Amygdala (tissue), 56 donors: ENCODE data around the gene ZNF555.
A peak's percentile ranks its signal among the peaks of the same experiment; 100 is the strongest.
"Not testable (repeated sequence)": the region's sequence is repeated elsewhere in the genome, so short reads cannot be mapped to it uniquely, and the experiment has no call there.

Source experiments
- DNase-seq, 56 donors: peaks; one replicate each; lab custom pipeline; 2025; lab: John Stamatoyannopoulos, UW

The ZNF555 gene

DNA sequence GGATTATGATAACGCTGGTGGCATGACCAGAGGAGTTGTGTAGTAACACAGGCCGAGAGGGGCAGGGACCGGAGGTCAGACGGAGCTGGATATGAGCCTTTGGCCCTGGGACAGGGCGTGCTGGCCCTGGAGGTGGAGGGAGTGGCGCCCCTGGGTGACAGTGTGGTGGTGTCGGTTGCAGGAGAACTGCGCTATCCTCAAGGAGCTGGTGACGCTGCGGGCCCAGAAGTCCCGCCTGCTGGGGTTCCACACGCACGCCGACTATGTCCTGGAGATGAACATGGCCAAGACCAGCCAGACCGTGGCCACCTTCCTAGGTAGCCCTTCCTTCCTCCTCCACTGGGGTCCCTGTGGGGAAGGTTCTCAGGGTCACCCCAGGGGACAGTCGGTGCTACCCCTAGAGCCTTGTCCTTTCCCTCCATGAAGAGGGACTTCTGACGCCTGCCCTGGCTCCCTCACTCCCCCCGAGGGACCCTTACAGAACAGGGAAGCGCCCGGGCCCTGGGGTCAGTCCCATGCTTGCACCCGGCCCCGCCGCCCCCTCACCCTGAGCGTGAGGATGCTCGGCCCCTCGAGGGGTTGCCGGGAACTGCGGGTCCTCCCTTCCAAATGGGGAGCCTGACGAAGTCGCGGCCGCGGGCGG is 34.4 kb upstream of the ZNF555 start:
- DNase-seq: no peak

DNA sequence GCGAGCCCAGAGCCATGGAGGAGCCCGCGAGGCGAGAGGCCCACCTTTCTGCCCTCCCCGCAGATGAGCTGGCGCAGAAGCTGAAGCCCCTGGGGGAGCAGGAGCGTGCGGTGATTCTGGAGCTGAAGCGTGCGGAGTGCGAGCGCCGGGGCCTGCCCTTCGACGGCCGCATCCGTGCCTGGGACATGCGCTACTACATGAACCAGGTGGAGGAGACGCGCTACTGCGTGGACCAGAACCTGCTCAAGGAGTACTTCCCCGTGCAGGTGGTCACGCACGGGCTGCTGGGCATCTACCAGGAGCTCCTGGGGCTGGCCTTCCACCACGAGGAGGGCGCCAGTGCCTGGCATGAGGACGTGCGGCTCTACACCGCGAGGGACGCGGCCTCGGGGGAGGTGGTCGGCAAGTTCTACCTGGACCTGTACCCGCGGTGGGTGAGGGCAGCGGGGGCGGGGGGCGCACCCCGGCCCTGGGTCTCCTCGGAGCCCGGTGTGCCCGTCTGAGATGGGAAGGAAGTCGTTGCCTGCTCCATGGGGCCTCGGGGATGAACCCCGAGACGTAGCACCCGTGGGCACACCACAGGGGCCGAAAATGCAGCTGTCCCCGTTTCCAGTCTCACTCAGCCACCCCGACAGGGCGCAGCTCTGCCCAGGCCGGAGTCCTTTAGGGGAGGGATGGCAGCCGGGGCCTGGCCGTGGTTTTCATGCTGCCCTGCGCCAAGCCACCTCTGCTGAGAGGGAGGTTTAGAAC is 33.7 kb upstream of the ZNF555 start:
- no peak for DNase-seq

DNA sequence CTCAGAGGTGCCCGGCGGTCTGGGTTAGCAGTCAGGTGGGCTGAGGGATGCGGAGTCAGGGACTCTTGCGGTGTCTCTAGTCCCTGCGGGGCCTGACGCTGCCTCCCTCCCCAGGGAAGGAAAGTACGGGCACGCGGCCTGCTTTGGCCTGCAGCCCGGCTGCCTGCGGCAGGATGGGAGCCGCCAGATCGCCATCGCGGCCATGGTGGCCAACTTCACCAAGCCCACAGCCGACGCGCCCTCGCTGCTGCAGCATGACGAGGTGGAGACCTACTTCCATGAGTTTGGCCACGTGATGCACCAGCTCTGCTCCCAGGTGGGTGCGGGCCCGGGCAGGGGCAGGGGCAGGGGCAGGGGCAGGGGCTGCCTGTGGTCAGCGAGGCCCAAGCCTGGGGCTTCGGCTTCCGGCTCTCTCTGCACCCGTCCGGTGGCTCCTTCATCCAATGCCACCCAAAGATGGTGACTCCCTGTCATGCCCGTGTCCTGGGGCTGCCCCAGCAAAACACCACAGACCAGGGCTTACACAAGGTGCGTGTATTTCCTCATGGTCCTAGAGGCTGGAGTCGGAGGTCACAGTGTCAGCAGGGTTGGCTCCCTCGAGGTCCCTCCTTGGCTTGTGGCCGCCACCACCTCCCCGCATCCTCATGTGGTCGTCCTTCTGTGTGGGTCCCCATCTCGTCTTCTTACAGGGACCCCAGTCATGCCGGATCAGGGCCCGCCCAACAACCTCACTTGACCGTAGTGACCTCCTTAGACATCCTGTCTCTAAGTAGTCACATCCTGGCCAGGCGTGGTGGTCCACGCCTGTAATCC is 32.9 kb upstream of the ZNF555 start:
- DNase-seq: no peak

DNA sequence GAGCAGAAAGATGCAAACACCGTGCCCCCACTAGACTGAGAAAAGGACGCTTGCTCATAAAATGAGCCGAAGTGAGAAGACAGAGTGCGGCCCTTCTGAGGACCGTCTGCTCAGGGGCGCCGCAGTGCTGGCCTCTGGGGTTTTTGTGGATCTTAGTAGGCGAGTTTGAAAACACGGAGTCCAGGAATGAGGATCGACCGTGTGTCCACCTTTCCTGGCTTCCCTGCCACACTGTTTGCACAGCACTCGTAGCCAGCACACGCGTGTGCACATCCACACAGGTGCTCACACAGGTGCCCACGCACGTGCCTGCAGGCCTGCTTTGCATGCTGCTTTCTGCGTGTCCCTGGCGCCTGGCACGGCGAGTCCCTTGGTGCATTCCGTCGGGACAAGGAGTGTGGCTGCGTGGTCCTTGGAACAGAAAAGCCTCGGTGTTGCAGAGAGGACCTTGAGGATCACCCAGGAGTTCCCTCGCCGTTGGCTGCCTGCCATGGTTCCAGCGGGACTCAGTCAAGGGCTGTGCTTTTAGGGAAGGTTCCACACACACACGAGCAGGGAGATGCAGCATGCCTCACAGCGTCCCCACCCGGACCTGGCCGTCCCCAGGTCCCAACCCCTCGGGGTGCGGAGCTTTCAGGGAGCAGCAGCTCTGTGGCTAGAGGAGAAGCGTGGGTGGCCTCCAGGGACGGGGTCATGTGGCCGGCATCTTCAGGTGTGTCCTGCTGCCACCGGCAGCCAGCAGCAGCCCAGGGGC is 31.7 kb upstream of the ZNF555 start:
- DNase-seq: no peak

DNA sequence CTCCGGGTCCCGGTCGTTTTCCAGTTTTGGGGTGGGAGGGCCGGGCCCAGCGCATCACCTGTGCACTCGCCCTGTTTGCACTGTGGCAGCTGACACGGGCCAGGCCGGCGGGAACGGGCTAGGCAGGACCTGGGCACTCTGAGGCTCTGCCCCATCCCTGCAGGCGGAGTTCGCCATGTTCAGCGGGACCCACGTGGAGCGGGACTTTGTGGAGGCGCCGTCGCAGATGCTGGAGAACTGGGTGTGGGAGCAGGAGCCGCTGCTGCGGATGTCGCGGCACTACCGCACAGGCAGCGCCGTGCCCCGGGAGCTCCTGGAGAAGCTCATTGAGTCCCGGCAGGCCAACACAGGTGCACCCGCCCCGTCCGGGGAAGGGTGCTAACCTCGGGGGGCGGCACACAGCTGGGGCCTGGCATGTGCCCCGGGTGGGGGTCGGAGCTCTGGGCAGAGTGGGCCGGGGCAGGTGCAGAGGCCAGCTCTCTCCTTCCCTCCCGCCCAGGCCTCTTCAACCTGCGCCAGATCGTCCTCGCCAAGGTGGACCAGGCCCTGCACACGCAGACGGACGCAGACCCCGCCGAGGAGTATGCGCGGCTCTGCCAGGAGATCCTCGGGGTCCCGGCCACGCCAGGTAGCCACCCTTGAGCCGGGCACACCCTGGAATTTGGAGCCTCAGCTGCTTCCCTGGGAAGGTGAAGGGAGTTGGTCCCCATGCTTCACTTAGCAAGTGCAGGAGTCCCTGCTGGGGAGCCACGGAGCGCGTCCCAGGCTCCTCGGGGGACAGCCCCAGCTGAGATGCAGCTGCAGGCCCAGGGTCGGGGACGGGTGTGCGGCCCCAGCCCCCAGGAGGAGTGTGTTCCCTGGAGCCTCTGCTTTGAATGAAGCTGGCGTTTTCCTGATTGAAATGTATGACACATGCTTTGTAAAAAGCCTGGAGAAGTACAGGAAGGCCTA is 30.9 kb upstream of the ZNF555 start:
- DNase-seq: no peak

DNA sequence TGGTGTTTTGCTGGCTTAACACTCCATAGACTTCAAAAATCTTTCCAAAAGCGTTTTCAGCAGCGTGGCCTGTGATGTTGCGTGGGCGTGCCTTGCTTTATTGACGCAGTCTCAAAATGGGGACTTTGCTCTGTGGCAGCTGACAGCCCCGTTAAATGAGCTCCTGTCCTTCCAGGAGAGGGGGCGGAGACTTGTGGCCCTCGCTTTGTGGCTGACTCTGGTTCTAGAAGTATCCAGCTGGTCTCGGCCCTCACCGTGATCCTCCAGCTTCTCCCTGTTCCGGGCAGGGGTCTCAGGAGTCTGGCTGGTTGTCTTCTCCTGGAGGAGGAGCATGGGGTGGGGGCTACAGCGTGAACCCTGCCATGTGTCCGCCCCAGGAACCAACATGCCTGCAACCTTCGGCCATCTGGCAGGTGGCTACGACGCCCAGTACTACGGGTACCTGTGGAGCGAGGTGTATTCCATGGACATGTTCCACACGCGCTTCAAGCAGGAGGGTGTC is 30.0 kb upstream of the ZNF555 start:
- no peak for DNase-seq

DNA sequence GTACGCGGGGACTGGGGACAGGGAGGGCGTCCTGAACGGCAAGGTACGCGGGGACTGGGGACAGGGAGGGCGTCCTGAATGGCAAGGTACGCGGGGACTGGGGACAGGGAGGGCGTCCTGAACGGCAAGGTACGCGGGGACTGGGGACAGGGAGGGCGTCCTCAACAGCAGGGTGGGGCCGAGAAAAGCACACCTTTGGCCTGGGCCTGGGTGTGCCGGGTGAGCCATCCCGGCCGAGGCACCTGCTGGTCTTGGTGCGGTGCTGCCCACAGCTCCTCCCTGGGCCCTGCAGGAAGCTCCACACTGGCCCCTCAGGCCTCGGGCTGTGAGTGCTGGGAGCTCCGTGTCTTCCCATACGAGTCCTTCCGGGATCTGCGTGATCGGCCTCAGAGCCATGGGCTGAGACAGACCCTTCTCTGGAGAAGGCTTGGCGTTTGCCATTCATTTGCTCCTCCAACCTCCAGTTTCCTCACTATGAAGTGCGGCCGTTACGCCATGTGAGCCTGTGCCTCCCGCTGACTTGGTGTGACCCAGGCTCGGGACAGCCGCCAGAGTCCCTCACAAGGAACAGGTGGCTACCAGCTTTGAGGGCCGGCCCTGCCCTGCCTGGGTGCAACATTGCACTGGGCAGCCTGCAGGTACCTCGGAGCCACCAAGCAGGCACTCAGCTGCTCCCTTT is 29.4 kb upstream of the ZNF555 start:
- DNase-seq: no peak

DNA sequence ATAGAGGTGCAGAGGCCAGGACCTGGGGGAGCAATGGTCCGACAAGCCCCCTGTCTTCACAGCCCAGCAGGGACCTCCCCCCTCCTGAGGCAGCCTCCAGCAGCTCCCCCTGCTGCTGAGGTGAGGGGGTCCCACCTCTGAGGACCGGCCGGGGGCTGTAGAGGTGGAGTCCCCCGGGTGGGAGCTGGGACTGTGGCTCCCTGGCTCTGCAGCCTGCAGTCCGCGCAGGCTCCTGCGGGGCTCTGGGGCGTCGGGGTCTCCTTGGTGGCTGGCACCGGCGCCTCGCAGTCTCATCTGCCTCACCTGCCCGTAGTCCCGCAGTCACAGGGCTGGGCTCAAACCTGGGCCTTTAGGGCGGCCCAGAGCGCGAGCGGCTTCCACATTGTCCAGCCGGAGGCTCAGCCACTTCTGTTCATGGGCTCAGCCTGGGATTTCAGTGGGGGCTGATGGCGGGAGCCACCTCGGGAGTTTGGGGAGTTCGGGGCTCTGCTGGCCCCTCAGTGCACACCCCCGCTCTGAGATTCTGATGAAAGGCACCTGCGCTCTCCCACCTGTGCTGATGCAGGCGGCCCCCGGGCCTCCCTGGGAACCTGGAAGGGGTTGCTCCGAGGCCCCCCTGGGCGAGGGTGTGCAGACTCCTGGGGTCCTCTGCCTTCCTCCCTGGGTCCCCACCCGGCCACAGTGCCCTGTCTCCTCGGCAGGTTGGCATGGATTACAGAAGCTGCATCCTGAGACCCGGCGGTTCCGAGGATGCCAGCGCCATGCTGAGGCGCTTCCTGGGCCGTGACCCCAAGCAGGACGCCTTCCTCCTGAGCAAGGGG is 28.7 kb upstream of the ZNF555 start:
- no peak for DNase-seq

DNA sequence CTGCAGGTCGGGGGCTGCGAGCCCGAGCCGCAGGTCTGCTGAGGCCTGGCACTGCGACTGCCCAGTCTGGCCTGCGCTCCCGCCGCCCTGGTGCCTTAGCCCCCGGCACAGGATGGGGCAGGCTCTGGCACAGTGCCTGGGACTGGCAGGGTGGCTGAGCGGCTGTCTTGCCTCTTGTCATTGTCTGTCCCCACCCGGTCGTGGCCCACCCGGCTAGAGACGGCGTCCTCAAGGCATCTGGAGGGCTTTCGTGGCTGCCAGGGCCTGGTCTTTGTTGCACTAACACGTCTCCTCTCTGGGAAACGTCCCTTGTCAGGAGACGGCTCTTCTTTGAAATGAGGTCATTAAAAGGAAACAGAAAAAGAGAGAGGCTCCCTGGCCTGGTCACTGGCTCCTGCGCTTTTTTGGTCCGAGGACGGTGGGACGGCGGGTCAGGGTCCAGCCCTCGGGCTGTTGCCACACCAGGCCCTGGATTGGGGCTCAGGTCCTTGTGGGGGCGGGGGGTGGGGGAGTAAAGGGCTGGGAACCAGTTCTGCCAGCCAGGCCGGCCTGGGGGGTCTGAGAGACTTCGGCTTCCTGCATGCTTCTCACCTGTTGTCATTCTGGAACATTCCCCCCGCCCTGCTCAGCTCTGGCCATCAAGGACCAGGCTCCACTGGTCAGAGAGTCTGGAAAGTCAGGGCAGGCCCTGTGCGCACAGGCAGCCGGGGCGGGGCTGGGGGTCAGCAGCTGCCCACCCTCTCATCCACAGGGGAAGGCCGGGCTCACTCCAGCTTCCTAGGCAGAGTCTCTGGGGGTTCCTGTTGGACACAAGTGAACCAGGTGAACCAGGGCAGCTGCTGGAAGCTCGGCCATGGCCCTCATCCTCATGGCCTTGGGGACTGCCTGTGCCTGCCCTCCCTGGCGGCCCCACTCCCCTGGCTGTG is 27.8 kb upstream of the ZNF555 start:
- peak in 3 of 56 donors; percentile 11 to 21 (median 18) for DNase-seq

DNA sequence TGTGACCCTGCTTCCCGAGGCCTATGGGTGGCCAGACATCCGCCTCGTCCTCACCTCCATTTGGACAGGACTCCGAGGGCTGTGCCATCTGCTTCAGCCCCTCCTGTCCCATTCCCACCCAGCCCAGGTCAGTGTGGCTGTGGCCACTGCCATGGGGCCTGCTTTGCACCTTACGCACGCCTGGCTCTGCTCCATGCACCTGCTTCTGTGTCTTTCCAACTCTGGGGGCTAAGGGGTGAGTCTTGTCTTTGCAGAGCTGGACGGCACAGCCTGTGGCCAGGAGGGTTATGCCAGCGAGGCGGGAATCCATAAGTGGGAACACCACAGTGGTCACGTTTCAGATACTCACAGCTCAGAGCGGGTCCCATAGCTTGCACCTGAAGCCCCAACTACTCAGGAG is 26.8 kb upstream of the ZNF555 start:
- no peak for DNase-seq

DNA sequence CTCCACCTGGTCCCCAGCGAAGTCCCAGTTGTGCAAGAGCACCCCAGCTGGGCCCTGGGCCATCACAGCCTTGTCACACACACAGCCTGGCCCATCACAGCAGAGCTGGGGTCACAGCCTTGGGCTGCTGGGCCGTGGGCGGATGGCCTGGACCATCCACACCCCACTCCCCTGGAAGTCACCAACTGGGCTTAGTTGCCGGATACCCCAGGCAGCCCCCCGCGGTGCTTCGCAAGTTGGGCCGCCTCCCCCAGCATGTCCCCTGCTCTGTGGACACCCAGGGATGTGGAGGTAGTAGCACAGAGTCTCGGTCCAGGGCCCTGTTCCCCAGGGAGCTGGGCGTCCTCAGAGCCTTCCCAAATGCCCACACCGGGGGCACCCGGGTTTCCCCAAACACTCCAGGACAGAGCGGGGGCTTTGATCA is 26.1 kb upstream of the ZNF555 start:
- DNase-seq: no peak

DNA sequence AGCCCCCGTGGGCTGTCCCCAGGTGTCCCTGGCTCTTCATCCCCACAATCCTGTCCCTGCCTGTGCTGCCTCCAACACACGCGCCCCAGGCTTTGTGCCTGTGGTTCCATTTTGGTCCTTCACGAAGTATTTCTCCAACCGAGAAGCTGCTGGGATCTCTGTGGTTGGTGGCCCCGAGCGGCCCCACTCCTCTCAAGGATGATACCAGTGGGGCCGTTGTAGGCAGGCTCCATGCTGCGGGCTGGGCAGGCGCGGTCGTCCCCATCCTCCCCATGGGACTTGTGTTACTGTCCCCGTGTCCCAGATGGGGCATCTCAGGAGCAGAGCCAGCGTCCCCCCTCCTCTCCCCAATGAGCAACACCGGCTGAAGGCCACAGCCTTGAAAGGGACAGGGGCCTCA is 25.4 kb upstream of the ZNF555 start:
- DNase-seq: no peak

DNA sequence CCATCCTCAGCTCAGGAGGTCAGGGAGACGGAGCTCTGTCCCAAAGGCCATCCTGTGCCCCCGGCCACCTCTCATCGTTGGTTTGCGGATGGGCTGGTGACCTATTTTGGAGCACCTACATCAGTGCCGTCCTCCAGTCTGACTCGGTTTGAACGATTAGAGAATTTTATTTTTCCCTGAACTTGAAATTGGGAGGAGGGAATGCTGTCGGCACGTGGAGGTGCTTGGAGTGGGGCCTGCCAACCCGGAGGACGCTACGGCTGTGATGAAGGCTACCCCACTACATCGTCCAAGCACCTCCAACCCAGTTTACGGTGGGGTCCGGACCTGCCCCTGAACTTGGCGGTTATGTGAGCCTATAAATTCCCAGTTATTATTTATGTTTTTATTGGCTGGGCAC is 24.6 kb upstream of the ZNF555 start:
- no peak for DNase-seq

DNA sequence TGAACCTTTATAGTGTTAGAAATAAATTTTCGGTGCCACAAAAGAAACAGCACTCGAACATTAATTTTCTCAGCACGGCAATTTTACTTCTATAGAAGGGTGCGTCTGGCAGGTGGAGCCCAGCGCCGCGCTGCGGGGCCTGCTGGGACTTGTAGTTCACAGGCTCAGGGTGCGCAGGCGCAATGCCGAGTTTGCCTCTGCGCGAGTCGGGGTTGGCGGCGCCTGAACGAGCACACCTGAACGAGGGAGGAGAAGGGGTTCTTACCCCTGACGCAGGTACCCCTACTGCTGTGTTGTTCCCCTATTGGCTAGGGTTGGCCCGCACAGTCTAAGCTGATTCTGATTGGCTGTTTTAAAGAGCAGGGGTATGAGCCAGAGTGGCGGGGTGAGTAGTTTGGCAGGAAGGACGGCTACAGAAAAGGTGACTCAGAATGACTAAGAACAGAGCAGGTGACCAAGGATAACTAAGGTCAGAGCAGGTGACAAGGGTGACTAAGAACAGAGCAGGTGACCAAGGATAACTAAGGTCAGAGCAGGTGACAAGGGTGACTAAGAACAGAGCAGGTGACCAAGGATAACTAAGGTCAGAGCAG is 23.9 kb upstream of the ZNF555 start:
- DNase-seq: not testable (repeated sequence)

DNA sequence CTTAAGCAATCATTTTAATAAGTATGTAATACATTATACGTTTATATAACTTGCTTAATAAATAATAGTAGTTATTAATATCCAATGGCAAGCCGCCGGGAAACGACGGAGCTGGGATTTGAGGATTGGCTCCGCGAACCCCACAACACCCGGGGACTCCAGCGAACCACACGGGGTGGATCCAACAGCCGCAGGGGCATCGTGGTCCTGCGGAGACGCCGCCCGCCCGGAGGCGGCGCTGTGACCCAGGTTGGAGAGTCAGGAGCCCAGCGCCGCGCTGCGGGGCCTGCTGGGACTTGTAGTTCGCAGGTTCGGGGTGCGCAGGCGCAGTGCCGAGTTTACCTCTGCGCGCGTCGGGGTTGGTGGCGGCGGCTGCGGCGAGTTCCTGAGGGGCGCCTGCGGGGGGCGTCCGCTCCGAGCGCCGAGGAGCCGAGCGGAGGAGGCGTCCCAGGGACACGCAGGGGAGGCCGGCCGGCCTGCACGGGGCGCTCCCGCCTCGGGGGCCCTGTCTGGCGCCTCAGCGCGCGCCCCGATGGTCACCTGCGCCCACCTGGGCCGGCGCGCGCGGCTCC is 21.6 kb upstream of the ZNF555 start, which contains the start of gene ZNF554:
TSS of gene ZNF554 (plus strand) at position 329 of the 572 bp plus-strand sequence. CDS start at position 533, 204 bp downstream.
- DNase-seq: peak; percentile 58 to 96 (median 87)
